B cell (primary cell): ENCODE measurements around the gene LIN7A. TPM values are rescaled to one million over a fixed set of nuclear protein-coding genes. Genes with fewer than 3 reads are reported as not detected.
"Not testable (repeated sequence)": the region's sequence is repeated elsewhere in the genome, so short reads cannot be mapped to it uniquely, and the experiment has no call there.

Source experiments
- ATAC-seq: fragments of 200-7000 bp; cut with Tn5 transposase; one replicate; pipeline ENCODE4 v1.10.0; 2021; ENCODE audit warnings: low read depth, mild to moderate bottlenecking, moderate number of reproducible peaks, moderate library complexity
- CTCF ChIA-PET: fragments of 350-600 bp; sonication (Branson Sonifier 250); formaldehyde crosslinking; loops from one replicate; lab custom pipeline; 2021; ENCODE audit warnings: antibody characterized with exemption, inconsistent platforms; lab: Charles Lee
- POLR2A ChIA-PET: fragments of 350-600 bp; sonication (Branson Sonifier 250); formaldehyde crosslinking; loops from one replicate; lab custom pipeline; 2021; ENCODE audit warnings: antibody characterized with exemption; lab: Charles Lee
- DNase-seq: peaks from one replicate; pipeline ENCODE4 v3.0.0; 2013
- H2AFZ ChIP-seq: 2 replicates; pipeline ENCODE4 v1.6.1; 2012; ENCODE audit warnings: mild to moderate bottlenecking, low read depth, low read length; ENCODE audit not compliant: insufficient read depth, poor library complexity, severe bottlenecking
- H3K27ac ChIP-seq, 2 donors: 1 replicate in 1 of 2; 2 replicates in 1 of 2; pipeline ENCODE4 v1.5.1; 2012 to 2013; ENCODE audit warnings: low read length in 2 of 2, mild to moderate bottlenecking in 2 of 2, moderate library complexity in 1 of 2
- H3K27me3 ChIP-seq, 4 experiments: fragments of 200-600 bp in 1 of 4; sonication (generic) in 1 of 4; replicated peaks in 1 of 4; 1 replicate in 2 of 4; 2 replicates in 2 of 4; pipeline versions ENCODE4 v1.6.1 to v1.7.0; 2013 to 2016; ENCODE audit warnings: low read length in 3 of 4, mild to moderate bottlenecking in 2 of 4, mixed read lengths in 1 of 4, moderate library complexity in 1 of 4; ENCODE audit not compliant: insufficient read depth in 4 of 4, control insufficient read depth in 3 of 4; ENCODE audit errors: control extremely low read depth in 1 of 4
- H3K36me3 ChIP-seq, 2 experiments: replicated peaks in 1 of 2; 1 replicate in 1 of 2; 2 replicates in 1 of 2; pipeline versions ENCODE4 v1.6.1 to v1.7.1; 2013; ENCODE audit warnings: low read length in 1 of 2; ENCODE audit not compliant: insufficient read depth in 2 of 2, control insufficient read depth in 1 of 2; ENCODE audit errors: control extremely low read depth in 1 of 2, extremely low read depth in 1 of 2
- H3K4me1 ChIP-seq, 2 donors: fragments of 200-600 bp in 1 of 2; sonication (generic) in 1 of 2; 1 replicate in 1 of 2; 2 replicates in 1 of 2; pipeline versions ENCODE4 v1.5.1 to v1.6.1; 2013 to 2017; ENCODE audit warnings: low read length in 2 of 2; ENCODE audit not compliant: control insufficient read depth in 2 of 2, insufficient read depth in 2 of 2
- H3K4me2 ChIP-seq: replicated peaks from 2 replicates; pipeline ENCODE3; 2012; ENCODE audit warnings: mild to moderate bottlenecking, low read depth, low read length; ENCODE audit not compliant: poor library complexity, severe bottlenecking
- H3K4me3 ChIP-seq, 5 experiments: fragments of 200-600 bp in 1 of 5; sonication (generic) in 1 of 5; 1 replicate in 3 of 5; 2 replicates in 2 of 5; pipeline versions ENCODE4 v1.5.1 to v1.7.0; 2011 to 2016; ENCODE audit warnings: low read length in 4 of 5, mild to moderate bottlenecking in 4 of 5, low read depth in 2 of 5, control low read depth in 1 of 5, moderate library complexity in 1 of 5; ENCODE audit not compliant: insufficient read depth in 1 of 5; ENCODE audit errors: control extremely low read depth in 1 of 5, extremely low read depth in 1 of 5
- H3K79me2 ChIP-seq: fragments of 200-600 bp; sonication (generic); one replicate; pipeline ENCODE4 v1.6.0; 2016; ENCODE audit warnings: low read length; ENCODE audit not compliant: control insufficient read depth, insufficient read depth
- H3K9ac ChIP-seq: fragments of 200-600 bp; sonication (generic); 2 replicates; pipeline ENCODE4 v1.6.1; 2017; ENCODE audit warnings: mild to moderate bottlenecking, low read length, moderate library complexity
- H3K9me3 ChIP-seq, 3 donors: one replicate each; pipeline versions ENCODE4 v1.6.1 to v1.7.1; 2013; ENCODE audit warnings: low read length in 2 of 3; ENCODE audit not compliant: control insufficient read depth in 2 of 3, insufficient read depth in 1 of 3; ENCODE audit errors: control extremely low read depth in 1 of 3
- H4K20me1 ChIP-seq: 2 replicates; pipeline ENCODE4 v1.6.0; 2012; ENCODE audit warnings: mild to moderate bottlenecking, low read length; ENCODE audit not compliant: insufficient read depth, control insufficient read depth, poor library complexity, severe bottlenecking
- H3K27ac Mint-ChIP-seq: one replicate; pipeline ENCODE4 v1.8.0; 2021; ENCODE audit warnings: mixed read lengths
- H3K27me3 Mint-ChIP-seq: one replicate; pipeline ENCODE4 v1.8.0; 2021; ENCODE audit warnings: mixed read lengths
- H3K4me1 Mint-ChIP-seq: one replicate; pipeline ENCODE4 v1.8.0; 2021; ENCODE audit warnings: mixed read lengths
- H3K4me3 Mint-ChIP-seq: one replicate; pipeline ENCODE4 v1.8.0; 2021; ENCODE audit warnings: mixed read lengths
- H3K9me3 Mint-ChIP-seq: one replicate; pipeline ENCODE4 v1.8.0; 2022; ENCODE audit warnings: mixed read lengths; ENCODE audit not compliant: insufficient read depth
- CTCF ChIP-seq: fragments of 200-600 bp; IDR thresholded peaks from one replicate; pipeline ENCODE4 v1.8.0; 2022; ENCODE audit warnings: antibody characterized with exemption, mild to moderate bottlenecking
- EZH2 ChIP-seq: IDR thresholded peaks from 2 replicates; pipeline ENCODE4 v1.6.1; 2012; ENCODE audit warnings: borderline replicate concordance, low read depth, mild to moderate bottlenecking, moderate library complexity, low read length; ENCODE audit not compliant: insufficient read depth, poor library complexity, severe bottlenecking
- WGBS: methylation state at CpG from one replicate; pipeline ENCODE4 v1.1.5; 2013; ENCODE audit warnings: missing lambda C conversion rate; ENCODE audit not compliant: insufficient coverage; 5-methylcytosine and 5-hydroxymethylcytosine counted together
- intact Hi-C: fragments of 100-400 bp; cut with micrococcal nuclease; formaldehyde crosslinking; loops from one replicate; pipeline ENCODE4 v1.10.0; 2022
- polyA plus RNA-seq: library from polyadenylated mRNA; depleted of rRNA; stranded (reverse); fragments of >200 nt; gene quantifications from 2 replicates; pipeline ENCODE4 v1.2.3, GENCODE V29; 2012
- total RNA-seq, 2 donors: library from RNA; stranded (reverse); fragments of 120-200 nt in 1 of 2; gene quantifications; 1 replicate in 1 of 2; 2 replicates in 1 of 2; pipeline versions ENCODE4 v1.2.3 to v1.2.4, GENCODE V29; 2013 to 2022

Gene LIN7A
- total and polyA plus RNA-seq, 2 donors (not counting 1 experiment from before 2014, with no cell fraction given): 0.10 TPM; not detected in 1

- CTCF ChIA-PET, POLR2A ChIA-PET: not testable (repeated sequence)
Measured at GRCh38 chr12:80782963-80783470, 154.7 kb downstream of the LIN7A start.

GRCh38 chr12:80781313-80781712 is 156.4 kb downstream of the LIN7A start:
- ATAC-seq (no peak), DNase-seq (no peak)
- no peaks in the 10 kb centered on the region for H3K36me3 ChIP-seq
- no peaks in the 10 kb centered on the region for H3K27me3 ChIP-seq
- ChIA-PET CTCF (no interaction called here), POLR2A (no interaction called here)
- no peak overlapping the region for H3K9ac ChIP-seq
- no peak overlapping the region for H3K4me2 ChIP-seq
- H3K4me1 Mint-ChIP-seq: no peaks in the 10 kb centered on the region
- WGBS: 83% methylated on average over 1 of the region's 1 CpG
- H3K79me2 ChIP-seq: no peaks in the 10 kb centered on the region
- H3K4me1 ChIP-seq: no peaks in the 10 kb centered on the region
- H3K27ac Mint-ChIP-seq: no peak overlapping the region
- no peak for TF ChIP-seq CTCF
- TF ChIP-seq EZH2: no peak
- H3K27me3 Mint-ChIP-seq: no peaks in the 10 kb centered on the region
- no peak overlapping the region for H3K4me3 Mint-ChIP-seq
- no peaks in the 10 kb centered on the region for H3K9me3 ChIP-seq
- H4K20me1 ChIP-seq: no peaks in the 10 kb centered on the region
- intact Hi-C loops: no loop called here
- H2AFZ ChIP-seq: no peak overlapping the region
- H3K4me3 ChIP-seq: no peak overlapping the region
- peaks cover 3% of the 10 kb centered on the region for H3K9me3 Mint-ChIP-seq
- H3K27ac ChIP-seq: no peak overlapping the region

More at GRCh38 chr12:80782963-80783470, 154.7 kb downstream of the LIN7A start:
- H3K36me3 ChIP-seq, DNase-seq, H3K27ac Mint-ChIP-seq, intact Hi-C loops, H3K4me1 ChIP-seq, H3K79me2 ChIP-seq, H3K27me3 ChIP-seq, H4K20me1 ChIP-seq, H3K27me3 Mint-ChIP-seq, H3K9me3 Mint-ChIP-seq, H2AFZ ChIP-seq, ATAC-seq, H3K9ac ChIP-seq, H3K4me3 ChIP-seq, H3K4me2 ChIP-seq, H3K9me3 ChIP-seq, H3K4me1 Mint-ChIP-seq, H3K27ac ChIP-seq, H3K4me3 Mint-ChIP-seq: not testable (repeated sequence)
- 94% methylated on average over 3 of the region's 5 CpGs for WGBS
